Measurements from ENCODE around the gene ST6GALNAC3. TPM values are rescaled to one million over a fixed set of nuclear protein-coding genes. Genes with fewer than 3 reads are reported as not detected.

ST6GALNAC3 gene
- total RNA-seq, 2 experiments from 2014 or later, result 0.50 to 1.2 TPM

DNA sequence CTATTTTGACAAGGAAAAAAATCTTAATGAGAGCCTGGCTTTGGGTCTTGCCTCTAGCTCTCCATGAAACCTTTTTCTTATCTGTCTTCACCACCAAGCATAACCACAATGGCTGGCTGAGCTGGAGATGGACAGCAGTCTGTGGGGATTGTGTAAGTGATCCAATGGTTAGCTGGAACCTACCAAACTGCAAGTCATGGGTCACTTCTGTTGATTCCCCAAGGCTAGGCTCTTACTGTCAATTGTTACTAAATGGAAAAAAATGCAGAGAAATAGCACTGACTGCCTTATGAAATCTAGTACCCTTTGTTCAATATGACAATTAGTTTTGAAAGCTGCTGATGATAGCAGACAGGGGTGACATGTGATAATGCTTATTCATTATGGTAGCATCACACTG lies 359.0 kb downstream of the ST6GALNAC3 start:
- no peaks in the 10 kb centered on the region for H3K9me3 ChIP-seq (ENCODE audit: low read length)
- no peak overlapping the region for H2AFZ ChIP-seq (ENCODE audit: low read length)
- H3K4me1 ChIP-seq (ENCODE audit: insufficient read depth, low read length, poor library complexity, severe bottlenecking), result no peaks in the 10 kb centered on the region
- no peak overlapping the region for H3K4me3 ChIP-seq (ENCODE audit: low read depth, low read length, poor library complexity, severe bottlenecking)
- CTCF ChIA-PET (ENCODE audit: unreplicated experiment), result no interaction called here
- no peak overlapping the region for H3K27ac ChIP-seq (ENCODE audit: low read depth, low read length, poor library complexity, severe bottlenecking)
- H3K79me2 ChIP-seq (ENCODE audit: insufficient read depth, low read depth, low read length), result no peaks in the 10 kb centered on the region
- intact Hi-C loops (cut with micrococcal nuclease; ENCODE audit: unreplicated experiment), result no loop called here
- BruUV-seq (replicated peaks), result no TSS peak
- TF ChIP-seq, protein P1, sequence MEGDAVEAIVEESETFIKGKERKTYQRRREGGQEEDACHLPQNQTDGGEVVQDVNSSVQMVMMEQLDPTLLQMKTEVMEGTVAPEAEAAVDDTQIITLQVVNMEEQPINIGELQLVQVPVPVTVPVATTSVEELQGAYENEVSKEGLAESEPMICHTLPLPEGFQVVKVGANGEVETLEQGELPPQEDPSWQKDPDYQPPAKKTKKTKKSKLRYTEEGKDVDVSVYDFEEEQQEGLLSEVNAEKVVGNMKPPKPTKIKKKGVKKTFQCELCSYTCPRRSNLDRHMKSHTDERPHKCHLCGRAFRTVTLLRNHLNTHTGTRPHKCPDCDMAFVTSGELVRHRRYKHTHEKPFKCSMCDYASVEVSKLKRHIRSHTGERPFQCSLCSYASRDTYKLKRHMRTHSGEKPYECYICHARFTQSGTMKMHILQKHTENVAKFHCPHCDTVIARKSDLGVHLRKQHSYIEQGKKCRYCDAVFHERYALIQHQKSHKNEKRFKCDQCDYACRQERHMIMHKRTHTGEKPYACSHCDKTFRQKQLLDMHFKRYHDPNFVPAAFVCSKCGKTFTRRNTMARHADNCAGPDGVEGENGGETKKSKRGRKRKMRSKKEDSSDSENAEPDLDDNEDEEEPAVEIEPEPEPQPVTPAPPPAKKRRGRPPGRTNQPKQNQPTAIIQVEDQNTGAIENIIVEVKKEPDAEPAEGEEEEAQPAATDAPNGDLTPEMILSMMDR (conservative IDR thresholded peaks at IDR 0.05; ENCODE audit: low read length), result no peak
- TF ChIP-seq EZH2phosphoT487 (IDR thresholded peaks at IDR 0.05; ENCODE audit: borderline replicate concordance, low read depth, low read length), result no peak
- DNase-seq (ENCODE audit: low spot score), result no peak
- no peaks in the 10 kb centered on the region for H3K9me2 ChIP-seq (ENCODE audit: insufficient read depth, low read length)
- no peaks in the 10 kb centered on the region for H4K20me1 ChIP-seq (ENCODE audit: insufficient read depth, low read length)
- H3K36me3 ChIP-seq (ENCODE audit: insufficient read depth, low read length), result no peaks in the 10 kb centered on the region
- no peak overlapping the region for H3K4me2 ChIP-seq (ENCODE audit: low read length)
- POLR2A ChIA-PET, result no interaction called here

DNA sequence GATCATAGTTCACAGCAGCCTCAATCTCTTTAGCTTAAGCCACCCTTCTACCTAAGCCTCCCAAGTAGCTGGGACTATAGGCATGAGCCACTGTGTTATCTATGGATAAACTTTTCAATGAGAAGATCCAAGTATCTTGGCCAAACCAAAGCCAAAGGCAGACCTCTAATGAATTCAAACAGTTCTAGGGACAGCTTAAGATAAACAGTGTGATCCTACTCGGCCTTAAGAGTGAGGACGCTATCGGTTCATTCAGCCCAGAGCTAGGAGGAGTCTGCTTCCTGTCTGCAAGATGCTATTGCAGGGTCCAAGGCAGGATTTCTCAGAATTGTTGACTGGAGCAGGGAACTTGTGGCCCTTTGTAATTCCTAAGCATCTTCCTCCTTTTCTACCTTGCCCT lies 368.7 kb downstream of the ST6GALNAC3 start:
- Histone ChIP-seq H3K4me1 (ENCODE audit: insufficient read depth, low read length, poor library complexity, severe bottlenecking) (no peaks in the 10 kb centered on the region), H2AFZ (ENCODE audit: low read length) (no peak overlapping the region), H3K9me2 (ENCODE audit: insufficient read depth, low read length) (no peaks in the 10 kb centered on the region), H3K79me2 (ENCODE audit: insufficient read depth, low read depth, low read length) (no peaks in the 10 kb centered on the region), H3K36me3 (ENCODE audit: insufficient read depth, low read length) (no peaks in the 10 kb centered on the region), H3K4me3 (ENCODE audit: low read depth, low read length, poor library complexity, severe bottlenecking) (no peak overlapping the region), H4K20me1 (ENCODE audit: insufficient read depth, low read length) (no peaks in the 10 kb centered on the region), H3K9me3 (ENCODE audit: low read length) (no peaks in the 10 kb centered on the region), H3K4me2 (ENCODE audit: low read length) (no peak overlapping the region), H3K27ac (ENCODE audit: low read depth, low read length, poor library complexity, severe bottlenecking) (no peak overlapping the region)
- ChIA-PET CTCF (ENCODE audit: unreplicated experiment) (no interaction called here), POLR2A (interaction anchor here (0.6 kb wide), 1 partner anchor 233 kb away, joined by 3 read pairs; no protein-coding TSS in a partner anchor)
- intact Hi-C loops (cut with micrococcal nuclease; ENCODE audit: unreplicated experiment), result no loop called here
- no TSS peak for BruUV-seq (replicated peaks)
- TF ChIP-seq, protein P1 (conservative IDR thresholded peaks at IDR 0.05; ENCODE audit: low read length), result no peak
- TF ChIP-seq EZH2phosphoT487 (IDR thresholded peaks at IDR 0.05; ENCODE audit: borderline replicate concordance, low read depth, low read length), result no peak
- no peak for DNase-seq (ENCODE audit: low spot score)

DNA sequence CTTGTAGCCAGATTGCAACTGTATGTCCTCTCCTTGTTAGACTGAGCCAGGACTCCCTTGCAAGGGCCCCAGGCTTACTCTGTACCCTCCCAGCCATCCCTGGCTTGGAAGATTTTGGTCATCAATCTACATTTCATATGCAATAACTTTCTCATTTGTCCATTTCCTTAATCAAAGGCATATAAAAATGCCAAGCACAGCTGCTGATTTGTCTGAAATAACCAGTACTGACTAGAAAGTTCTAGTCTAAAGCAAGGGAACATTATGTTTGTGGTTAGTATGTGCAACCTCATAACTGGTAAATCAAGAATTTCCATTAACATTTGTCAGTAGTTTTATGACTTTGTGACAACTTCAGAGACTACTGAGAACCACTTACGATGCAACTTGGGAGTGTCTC lies 370.2 kb downstream of the ST6GALNAC3 start:
- no peaks in the 10 kb centered on the region for H4K20me1 ChIP-seq (ENCODE audit: insufficient read depth, low read length)
- DNase-seq (ENCODE audit: low spot score), result no peak
- H3K9me2 ChIP-seq (ENCODE audit: insufficient read depth, low read length), result no peaks in the 10 kb centered on the region
- no peak overlapping the region for H3K27ac ChIP-seq (ENCODE audit: low read depth, low read length, poor library complexity, severe bottlenecking)
- no peaks in the 10 kb centered on the region for H3K4me1 ChIP-seq (ENCODE audit: insufficient read depth, low read length, poor library complexity, severe bottlenecking)
- no TSS peak for BruUV-seq (replicated peaks)
- intact Hi-C loops (cut with micrococcal nuclease; ENCODE audit: unreplicated experiment), result no loop called here
- no peak overlapping the region for H3K4me3 ChIP-seq (ENCODE audit: low read depth, low read length, poor library complexity, severe bottlenecking)
- TF ChIP-seq, protein P1 (conservative IDR thresholded peaks at IDR 0.05; ENCODE audit: low read length), result no peak
- TF ChIP-seq EZH2phosphoT487 (IDR thresholded peaks at IDR 0.05; ENCODE audit: borderline replicate concordance, low read depth, low read length), result no peak
- POLR2A ChIA-PET, result no interaction called here
- CTCF ChIA-PET (ENCODE audit: unreplicated experiment), result no interaction called here
- H3K9me3 ChIP-seq (ENCODE audit: low read length), result no peaks in the 10 kb centered on the region
- H3K36me3 ChIP-seq (ENCODE audit: insufficient read depth, low read length), result no peaks in the 10 kb centered on the region
- H3K4me2 ChIP-seq (ENCODE audit: low read length), result no peak overlapping the region
- no peak overlapping the region for H2AFZ ChIP-seq (ENCODE audit: low read length)
- no peaks in the 10 kb centered on the region for H3K79me2 ChIP-seq (ENCODE audit: insufficient read depth, low read depth, low read length)

All from OCI-LY7 (cell line).